ENCODE measurements around the gene CDHR4. TPM values are rescaled to one million over a fixed set of nuclear protein-coding genes. Genes with fewer than 3 reads are reported as not detected.

Gene CDHR4
- total and polyA plus RNA-seq, 2 of the 8 experiments (the other 6 are each of a cell fraction or from before 2014, with no cell fraction given): 0.50 to 0.60 TPM

Small RNA genes within 50 kb of the gene (microRNA-seq; reads per million reads assigned to microRNA genes)
- 0 reads per million in 2 experiments for gene MIR5193 (ENCODE audit: borderline microRNAs expressed in 2 of 2, borderline number of aligned reads in 2 of 2, borderline replicate concordance in 1 of 2)

Small RNA genes within 50 kb of the gene (small RNA-seq; reads per million reads assigned to genes)
- not detected for gene COX6CP14 (ENCODE audit: insufficient read depth)

Other genes starting within 250 kb of the CDHR4 start
- 2.9 and 3.0 TPM in 2 replicates for gene BSN, start 245.4 kb downstream of the CDHR4 start, total RNA-seq (2021; fragmentation: NEBNext Ultra II Directional; extraction: Animal tissue kit (Norgen Biotek cat#: 25700))
- gene BSN, start 245.4 kb downstream of the CDHR4 start, polyA plus RNA-seq (2011; rRNA removed): 0.60 and 0.83 TPM in 2 replicates
- 222 and 236 TPM in 2 replicates for gene APEH, start 125.5 kb downstream of the CDHR4 start, total RNA-seq (2021; fragmentation: NEBNext Ultra II Directional; extraction: Animal tissue kit (Norgen Biotek cat#: 25700))
- gene APEH, start 125.5 kb downstream of the CDHR4 start, polyA plus RNA-seq (2011; rRNA removed): 260 and 275 TPM in 2 replicates
- gene MST1, start 110.4 kb downstream of the CDHR4 start, total RNA-seq (2021; fragmentation: NEBNext Ultra II Directional; extraction: Animal tissue kit (Norgen Biotek cat#: 25700)): 6.2 and 8.5 TPM in 2 replicates
- gene MST1, start 110.4 kb downstream of the CDHR4 start, polyA plus RNA-seq (2011; rRNA removed): 9.5 and 14.2 TPM in 2 replicates
- gene RNF123, start 110.3 kb downstream of the CDHR4 start, total RNA-seq (2021; fragmentation: NEBNext Ultra II Directional; extraction: Animal tissue kit (Norgen Biotek cat#: 25700)): 30.5 and 34.2 TPM in 2 replicates
- gene RNF123, start 110.3 kb downstream of the CDHR4 start, polyA plus RNA-seq (2011; rRNA removed): 57.7 and 71.5 TPM in 2 replicates
- gene AMIGO3, start 80.2 kb downstream of the CDHR4 start, total RNA-seq (2021; fragmentation: NEBNext Ultra II Directional; extraction: Animal tissue kit (Norgen Biotek cat#: 25700)): 1.6 and 2.9 TPM in 2 replicates
- 8.8 and 13.1 TPM in 2 replicates for gene AMIGO3, start 80.2 kb downstream of the CDHR4 start, polyA plus RNA-seq (2011; rRNA removed)
- 23.9 and 24.0 TPM in 2 replicates for gene GMPPB, start 75.9 kb downstream of the CDHR4 start, total RNA-seq (2021; fragmentation: NEBNext Ultra II Directional; extraction: Animal tissue kit (Norgen Biotek cat#: 25700))
- gene GMPPB, start 75.9 kb downstream of the CDHR4 start, polyA plus RNA-seq (2011; rRNA removed): 20.9 and 26.6 TPM in 2 replicates
- 35.2 and 36.3 TPM in 2 replicates for gene IP6K1, start 13.3 kb downstream of the CDHR4 start, total RNA-seq (2021; fragmentation: NEBNext Ultra II Directional; extraction: Animal tissue kit (Norgen Biotek cat#: 25700))
- gene IP6K1, start 13.3 kb downstream of the CDHR4 start, polyA plus RNA-seq (2011; rRNA removed): 31.5 and 43.9 TPM in 2 replicates
- 1.3 and 1.8 TPM in 2 replicates for gene INKA1, start 3.4 kb upstream of the CDHR4 start, total RNA-seq (2021; fragmentation: NEBNext Ultra II Directional; extraction: Animal tissue kit (Norgen Biotek cat#: 25700))
- gene INKA1, start 3.4 kb upstream of the CDHR4 start, polyA plus RNA-seq (2011; rRNA removed): 4.7 and 4.8 TPM in 2 replicates
- gene UBA7, start 14.1 kb upstream of the CDHR4 start, total RNA-seq (2021; fragmentation: NEBNext Ultra II Directional; extraction: Animal tissue kit (Norgen Biotek cat#: 25700)): 0.34 and 1.9 TPM in 2 replicates
- 0.65 and 1.8 TPM in 2 replicates for gene UBA7, start 14.1 kb upstream of the CDHR4 start, polyA plus RNA-seq (2011; rRNA removed)
- 25.4 and 28.1 TPM in 2 replicates for gene TRAIP, start 56.7 kb upstream of the CDHR4 start, total RNA-seq (2021; fragmentation: NEBNext Ultra II Directional; extraction: Animal tissue kit (Norgen Biotek cat#: 25700))
- gene TRAIP, start 56.7 kb upstream of the CDHR4 start, polyA plus RNA-seq (2011; rRNA removed): 27.7 and 29.5 TPM in 2 replicates
- gene CAMKV, start 70.0 kb upstream of the CDHR4 start, total RNA-seq (2021; fragmentation: NEBNext Ultra II Directional; extraction: Animal tissue kit (Norgen Biotek cat#: 25700)): 66.4 and 67.9 TPM in 2 replicates
- gene CAMKV, start 70.0 kb upstream of the CDHR4 start, polyA plus RNA-seq (2011; rRNA removed): 56.3 and 74.5 TPM in 2 replicates
- gene MST1R, start 104.0 kb upstream of the CDHR4 start, total RNA-seq (2021; fragmentation: NEBNext Ultra II Directional; extraction: Animal tissue kit (Norgen Biotek cat#: 25700)): 4.8 and 7.6 TPM in 2 replicates
- 7.6 and 9.4 TPM in 2 replicates for gene MST1R, start 104.0 kb upstream of the CDHR4 start, polyA plus RNA-seq (2011; rRNA removed)
- 9.8 and 10.3 TPM in 2 replicates for gene MON1A, start 129.9 kb upstream of the CDHR4 start, total RNA-seq (2021; fragmentation: NEBNext Ultra II Directional; extraction: Animal tissue kit (Norgen Biotek cat#: 25700))
- 14.1 and 20.4 TPM in 2 replicates for gene MON1A, start 129.9 kb upstream of the CDHR4 start, polyA plus RNA-seq (2011; rRNA removed)
- gene RBM6, start 140.3 kb upstream of the CDHR4 start, total RNA-seq (2021; fragmentation: NEBNext Ultra II Directional; extraction: Animal tissue kit (Norgen Biotek cat#: 25700)): 80.1 and 81.2 TPM in 2 replicates
- 21.4 and 30.6 TPM in 2 replicates for gene RBM6, start 140.3 kb upstream of the CDHR4 start, polyA plus RNA-seq (2011; rRNA removed)